ENCODE measurements around the gene LELP1.
"Not testable (repeated sequence)": the region's sequence is repeated elsewhere in the genome, so short reads cannot be mapped to it uniquely, and the experiment has no call there.

Gene LELP1

GRCh38 chr1:153203130-153203529 lies at the start of gene LELP1:
TSS of gene LELP1 (plus strand) at chr1:153203430. CDS start at chr1:153204708, 1,278 bp downstream.
- DNase-seq: no peak

- DNase-seq: no peak
These were observed 47.7 kb upstream of the LELP1 start for GRCh38 chr1:153155541-153155940.

- DNase-seq: no peak
These were observed 34.5 kb upstream of the LELP1 start for GRCh38 chr1:153168686-153169085.

DNA sequence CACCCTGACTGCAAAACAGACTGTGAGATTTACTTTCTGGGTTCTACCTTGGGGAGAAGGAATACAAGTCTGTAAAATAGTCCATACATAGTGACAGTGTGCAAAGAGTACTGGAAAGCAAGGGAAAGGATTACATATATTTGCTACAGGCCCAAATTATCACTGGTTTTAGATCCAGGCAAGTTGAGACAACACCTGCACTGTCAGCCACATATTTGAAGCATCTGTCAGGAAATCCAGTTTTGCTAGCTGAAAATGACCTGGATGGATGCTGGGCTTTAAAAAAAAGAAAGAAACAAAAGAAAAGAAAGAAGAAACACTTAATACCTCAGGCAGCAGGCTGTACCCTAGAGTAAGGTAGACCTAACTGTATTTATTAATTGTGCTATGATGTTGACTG lies 28.6 kb upstream of the LELP1 start:
- DNase-seq: no peak

GRCh38 chr1:153178922-153179321 lies 24.3 kb upstream of the LELP1 start:
- no peak for DNase-seq

DNA sequence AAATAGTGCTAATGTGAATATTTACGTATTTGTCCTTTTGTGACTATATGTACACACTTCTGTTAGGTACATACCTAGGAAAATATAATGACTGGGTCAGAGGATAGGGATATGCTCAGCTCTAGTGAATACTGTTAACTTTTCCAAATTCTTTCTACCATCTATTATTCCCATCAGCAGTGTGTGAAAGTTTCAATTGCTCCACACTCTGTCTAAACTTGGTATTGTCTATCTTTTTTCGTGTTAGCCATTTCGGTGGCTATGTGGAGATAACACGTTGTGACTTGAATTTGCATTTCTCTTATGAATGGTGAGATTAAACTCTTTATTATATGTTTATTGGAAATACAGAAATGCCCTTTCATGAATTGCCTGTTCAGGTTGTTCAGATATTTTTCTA lies 22.7 kb upstream of the LELP1 start:
- no peak for DNase-seq

- DNase-seq: not testable (repeated sequence)
These were observed 14.9 kb upstream of the LELP1 start for GRCh38 chr1:153188301-153188700.

DNA sequence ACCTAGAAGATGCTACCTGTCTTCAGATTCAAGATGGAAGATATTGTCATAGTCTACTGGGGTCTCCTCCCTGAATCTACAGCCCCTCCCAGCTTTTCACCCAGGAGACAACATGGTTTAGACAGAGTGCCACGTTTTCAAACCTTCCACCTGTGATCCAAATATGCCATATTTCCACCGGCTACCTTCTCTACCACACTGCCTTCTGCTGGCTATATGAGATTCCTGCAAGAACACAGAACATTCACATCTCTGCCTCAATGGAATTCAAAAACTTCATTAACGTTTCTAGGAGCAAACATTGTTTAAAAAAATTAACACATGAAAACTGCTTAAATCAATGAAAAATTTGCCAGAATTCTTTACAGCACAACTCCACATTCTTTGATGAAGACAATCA lies 12.9 kb upstream of the LELP1 start:
- DNase-seq: no peak

DNA sequence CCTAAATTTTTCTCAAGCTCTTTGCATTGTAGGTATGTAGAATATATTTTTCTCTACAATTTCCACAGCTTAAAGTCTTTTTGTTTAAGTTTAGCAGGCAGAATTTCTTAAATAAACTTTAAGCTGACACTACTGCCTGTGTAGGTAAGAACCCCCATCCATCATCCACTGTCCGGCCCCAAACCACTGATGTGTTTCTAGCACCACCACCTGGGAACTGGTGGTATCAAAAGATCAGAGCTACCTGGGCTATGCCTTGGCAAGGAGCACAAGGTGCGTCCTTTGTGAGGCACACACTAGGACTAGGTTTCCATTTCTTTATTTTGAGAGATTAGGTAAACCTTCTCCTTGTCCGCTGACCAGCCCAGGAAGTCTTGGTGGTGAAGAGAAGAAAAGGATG lies 10.5 kb upstream of the LELP1 start:
- DNase-seq: no peak

DNA sequence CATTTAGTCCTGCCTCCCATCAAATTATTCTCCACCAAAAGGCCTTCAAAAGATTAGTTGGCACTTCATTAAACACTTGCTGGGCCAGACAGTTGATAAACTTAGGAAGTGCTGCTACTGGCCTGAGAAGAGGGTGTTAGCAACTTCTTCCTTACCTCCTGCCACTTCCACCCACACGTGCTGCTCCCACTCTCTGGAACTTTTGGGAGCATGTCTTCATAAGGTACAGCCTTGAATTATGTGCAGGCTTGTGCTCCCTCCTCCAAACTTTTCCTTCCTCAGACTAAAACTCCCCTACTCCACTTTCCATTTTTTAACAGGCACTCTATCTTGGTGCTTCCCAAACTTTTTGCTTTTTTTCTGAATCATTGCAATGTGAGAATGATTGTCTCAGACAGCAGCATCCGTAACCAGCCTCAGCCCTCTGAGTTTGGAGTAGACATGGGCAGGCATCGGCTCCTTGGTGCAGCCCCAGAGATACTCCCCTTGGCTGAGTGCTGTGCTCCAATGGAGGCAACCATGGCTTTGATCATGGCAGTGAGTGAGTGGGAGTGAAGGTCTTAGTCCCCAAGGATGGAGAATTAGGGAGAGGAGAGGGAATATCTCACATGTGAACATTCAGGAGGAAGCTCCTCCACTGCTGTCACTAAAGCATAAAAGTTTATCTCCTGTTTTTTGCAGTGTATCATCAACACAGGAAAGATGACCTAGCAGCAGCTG lies 8.7 kb upstream of the LELP1 start:
- DNase-seq: no peak

DNA sequence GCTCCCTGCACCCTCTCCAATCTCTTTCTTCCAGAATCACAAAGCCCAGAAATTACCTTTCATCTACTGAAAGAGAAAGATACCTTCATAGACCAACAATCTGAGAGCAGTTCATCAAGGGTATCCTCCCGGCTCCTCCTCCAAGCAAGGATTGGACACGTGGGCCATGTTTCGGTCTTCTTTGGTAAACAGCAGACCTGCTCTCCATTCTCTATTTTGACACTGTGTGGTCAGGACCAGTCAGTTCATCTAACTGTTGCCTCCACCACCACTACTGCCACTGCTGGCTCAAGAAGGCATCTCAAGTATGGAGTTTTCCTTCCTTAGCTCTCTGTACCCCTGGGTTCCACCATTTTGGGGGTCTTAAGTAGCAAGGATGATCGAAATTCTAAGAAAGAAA lies 8.0 kb upstream of the LELP1 start:
- no peak for DNase-seq

- no peak for DNase-seq
These were observed 1.2 kb upstream of the LELP1 start for GRCh38 chr1:153202006-153202405.

DNA sequence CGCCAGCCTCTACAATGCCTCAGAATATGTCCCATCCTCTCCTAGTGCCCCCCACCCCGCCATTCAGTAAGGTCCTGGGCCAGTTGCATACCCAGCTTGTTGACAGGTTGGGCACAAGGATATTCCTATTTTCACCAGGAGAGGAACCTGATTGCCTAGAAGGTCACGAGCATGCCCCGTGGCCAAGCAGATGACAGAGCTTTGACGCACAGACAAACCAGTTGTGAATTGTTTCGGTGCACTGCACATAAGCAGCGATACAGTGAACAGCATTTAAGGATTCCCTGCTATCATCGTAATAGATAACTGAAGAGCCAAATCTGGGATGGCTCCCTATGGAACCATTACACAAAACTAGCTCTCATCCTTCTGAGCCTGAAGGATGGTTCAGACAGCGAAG lies 3.4 kb downstream of the LELP1 start:
- DNase-seq: no peak

DNA sequence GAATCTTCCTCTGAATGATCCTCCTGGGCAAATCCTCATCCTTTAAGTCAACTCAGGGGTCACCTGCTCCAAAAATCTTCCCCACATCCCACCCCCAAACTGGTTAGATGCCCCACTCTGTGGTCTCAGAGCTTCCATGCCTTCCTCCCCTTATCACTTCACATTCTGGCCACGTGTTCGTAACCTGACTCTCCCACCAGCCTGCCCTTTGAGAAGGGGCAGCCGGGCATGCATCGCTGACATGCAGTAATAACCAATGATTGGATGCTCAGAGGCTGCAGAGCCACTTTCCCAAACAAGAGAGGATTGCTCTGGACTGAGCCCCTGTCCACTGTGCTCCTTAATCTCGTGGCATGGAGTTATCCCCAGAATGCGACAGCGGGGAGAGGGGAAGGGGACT lies 7.0 kb downstream of the LELP1 start:
- no peak for DNase-seq

DNA sequence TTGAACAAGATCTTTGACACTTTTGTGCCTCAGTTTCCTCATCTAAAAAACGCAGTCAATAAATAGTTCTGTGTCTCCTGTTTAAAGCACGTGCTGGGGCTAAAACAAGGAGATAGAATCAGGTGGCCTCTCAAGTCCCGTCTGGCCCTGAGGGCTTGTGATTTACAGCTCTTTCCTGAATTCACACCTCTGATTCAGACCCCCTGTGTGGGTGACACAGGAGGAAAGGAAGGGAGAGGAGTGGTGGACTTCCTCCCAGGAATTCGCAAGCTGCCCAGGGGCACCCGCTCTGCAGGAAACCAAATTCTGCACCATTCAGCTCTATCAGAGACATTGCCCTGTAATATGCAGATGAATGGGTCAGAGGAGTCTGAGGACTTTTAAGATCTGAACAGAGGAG lies 9.0 kb downstream of the LELP1 start:
- DNase-seq: no peak

DNA sequence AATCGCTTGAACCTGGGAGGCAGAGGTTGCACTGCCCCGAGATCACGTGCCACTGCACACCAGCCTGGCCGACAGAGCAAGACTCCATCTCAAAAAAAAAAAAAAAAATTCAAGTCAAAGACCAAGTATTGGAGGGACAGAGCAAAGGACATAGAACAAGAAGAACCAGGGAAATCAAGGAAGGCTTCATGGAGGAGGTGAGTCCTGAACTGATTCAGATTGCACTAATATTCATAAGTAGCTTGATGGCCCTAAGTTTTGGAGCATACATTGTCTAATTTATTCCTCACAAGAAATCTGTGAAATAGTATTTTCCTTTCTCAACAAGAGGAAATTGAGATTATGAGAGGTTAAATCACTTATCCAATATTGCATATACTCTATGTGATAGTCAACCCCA lies 10.3 kb downstream of the LELP1 start:
- DNase-seq: no peak

- DNase-seq: no peak
These were observed 14.0 kb downstream of the LELP1 start, which contains the start of gene PRR9 for GRCh38 chr1:153217212-153217611. TSS of gene PRR9 (plus strand) at chr1:153217584. CDS start at chr1:153218145, 561 bp downstream.

GRCh38 chr1:153217744-153218416 lies 14.7 kb downstream of the LELP1 start:
- no peak for DNase-seq

DNA sequence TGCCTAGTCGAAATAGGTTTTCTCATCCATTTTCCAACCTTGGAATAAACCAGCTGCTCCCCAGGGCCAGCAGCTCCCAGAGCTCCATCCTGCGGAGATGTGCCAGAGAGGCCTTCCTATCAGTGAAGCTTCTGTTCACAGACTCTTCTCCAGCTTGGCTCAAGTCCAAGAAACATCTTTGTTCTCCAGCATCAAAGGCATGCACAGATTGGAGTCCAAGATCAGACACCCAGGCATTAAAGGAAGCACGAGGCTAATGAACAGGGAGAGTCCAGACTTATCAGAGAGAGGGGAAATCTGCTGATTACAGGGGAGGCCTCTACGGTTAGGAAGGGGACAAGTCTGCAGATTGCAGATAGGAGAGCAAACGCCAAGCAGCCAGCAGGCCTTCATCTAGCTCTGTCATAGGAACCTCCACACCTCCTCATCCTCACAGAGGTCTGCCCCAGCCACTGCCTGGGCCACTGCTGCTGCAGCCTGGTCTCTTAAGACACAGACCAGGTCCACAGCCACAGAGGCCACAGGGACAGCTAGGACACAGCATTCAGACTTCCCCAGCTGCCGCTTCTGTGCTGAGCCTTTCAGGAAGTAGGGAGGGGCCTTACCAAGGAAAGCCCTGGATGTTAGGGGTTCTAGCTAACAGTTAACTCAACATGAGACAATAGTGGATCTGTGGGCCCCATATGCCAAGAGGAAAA lies 17.5 kb downstream of the LELP1 start:
- DNase-seq: peak in 33 of 58 donors; percentile 0 to 72 (median 22)

GRCh38 chr1:153223040-153223891 lies 20.0 kb downstream of the LELP1 start:
- peak in 52 of 58 donors; percentile 1 to 77 (median 44) for DNase-seq

DNA sequence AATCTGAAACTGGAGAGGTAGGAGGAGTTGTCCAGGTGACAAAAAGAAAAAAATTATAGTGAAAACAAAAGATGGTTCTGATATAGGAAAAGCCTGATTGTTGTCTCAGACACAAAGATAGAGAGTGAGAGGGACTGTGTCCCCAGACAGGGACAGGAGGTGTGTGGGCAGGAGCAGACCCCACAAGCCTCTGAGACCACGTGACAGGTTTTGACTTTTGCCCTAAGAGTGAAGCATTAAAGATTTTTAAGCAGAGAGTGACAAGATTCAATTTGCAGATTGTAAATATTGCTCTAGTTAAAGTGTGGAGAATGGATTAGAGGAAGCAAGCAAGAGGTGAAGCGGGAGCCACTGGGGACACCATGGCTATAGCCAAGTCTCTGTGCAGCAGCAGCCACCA lies 24.6 kb downstream of the LELP1 start:
- no peak for DNase-seq
